ENCODE data around the gene CD53.

CD53 gene

DNA sequence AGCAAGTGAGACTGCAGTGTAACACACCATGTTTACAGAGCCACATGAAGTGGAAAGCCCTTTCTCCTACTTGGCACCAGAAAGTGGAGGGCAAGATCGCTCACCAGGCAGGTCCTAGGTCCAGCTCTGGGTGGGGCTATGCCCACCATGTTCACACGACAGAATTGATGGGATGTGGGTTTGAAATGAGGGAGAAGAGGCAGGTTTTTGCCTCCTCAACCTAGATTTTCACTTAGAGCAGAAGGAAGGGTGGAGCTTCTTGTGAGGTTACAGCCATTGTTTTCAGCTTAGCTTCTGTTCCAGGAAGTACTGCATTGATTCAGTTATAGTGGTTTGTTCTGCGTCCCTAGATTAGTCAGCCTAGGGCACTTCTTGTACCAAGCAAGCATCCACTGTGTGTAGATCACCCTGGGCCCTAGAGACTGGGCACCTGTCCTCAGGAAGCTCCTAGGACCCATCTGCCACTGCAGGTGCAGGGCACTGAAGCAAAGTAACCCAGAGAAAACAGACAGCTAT is 2.3 kb downstream of the CD53 start:
- in situ Hi-C loops (cut with HindIII; ENCODE audit: low sequenced_read_pairs): no loop called here

DNA sequence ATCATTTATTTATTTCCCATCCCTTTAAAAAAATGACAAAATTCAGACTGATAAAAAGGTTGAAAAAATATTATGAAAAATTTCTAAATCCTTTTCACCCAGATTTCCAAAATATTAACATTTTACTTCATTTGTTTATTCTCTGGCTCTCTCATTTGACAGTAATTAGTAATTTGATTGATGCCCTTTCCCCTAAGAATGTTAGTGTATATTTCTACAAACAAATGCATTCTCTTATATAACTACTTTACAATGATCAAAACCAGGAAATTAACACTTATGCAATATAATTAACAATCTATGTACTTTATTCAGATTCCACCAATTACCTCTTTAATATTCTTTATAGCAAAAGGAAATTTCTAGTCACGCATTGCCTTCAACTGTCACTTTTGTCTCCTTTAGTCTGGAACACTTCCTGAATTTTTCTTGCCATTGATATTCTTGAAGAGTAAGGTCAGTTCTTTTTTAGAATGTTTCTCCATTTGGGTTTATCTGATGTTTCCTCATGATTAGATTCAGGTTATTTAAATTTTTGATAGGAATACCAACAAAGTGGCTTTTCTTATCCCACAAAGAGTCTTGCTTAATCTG is 3.9 kb downstream of the CD53 start:
- in situ Hi-C loops (cut with HindIII; ENCODE audit: low sequenced_read_pairs): no loop called here

- in situ Hi-C loops (cut with HindIII; ENCODE audit: low sequenced_read_pairs): no loop called here
Measured at GRCh38 chr1:110877364-110877763, 4.4 kb downstream of the CD53 start.

DNA sequence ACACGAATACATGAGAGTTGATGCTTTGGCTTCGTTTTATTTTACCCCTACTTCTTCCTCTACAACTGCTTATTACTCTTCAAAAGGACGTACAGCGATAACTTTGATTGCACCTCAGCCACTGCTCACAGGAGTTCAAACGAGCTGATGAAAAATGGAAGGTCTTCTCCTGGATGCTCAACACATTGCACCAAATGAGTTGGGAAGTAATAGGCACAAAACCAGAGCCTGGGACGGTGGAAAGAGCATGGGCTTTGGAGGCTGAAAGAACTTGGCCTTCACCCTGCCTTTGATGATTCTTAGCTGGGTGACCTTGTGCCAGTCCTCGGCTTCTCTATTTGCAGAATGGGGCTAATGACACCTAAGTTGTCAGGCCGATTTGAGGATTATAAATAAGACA is 4.8 kb downstream of the CD53 start:
- in situ Hi-C loops (cut with HindIII; ENCODE audit: low sequenced_read_pairs): no loop called here

- in situ Hi-C loops (cut with HindIII; ENCODE audit: low sequenced_read_pairs): no loop called here
Measured at GRCh38 chr1:110878591-110878990, 5.6 kb downstream of the CD53 start.

DNA sequence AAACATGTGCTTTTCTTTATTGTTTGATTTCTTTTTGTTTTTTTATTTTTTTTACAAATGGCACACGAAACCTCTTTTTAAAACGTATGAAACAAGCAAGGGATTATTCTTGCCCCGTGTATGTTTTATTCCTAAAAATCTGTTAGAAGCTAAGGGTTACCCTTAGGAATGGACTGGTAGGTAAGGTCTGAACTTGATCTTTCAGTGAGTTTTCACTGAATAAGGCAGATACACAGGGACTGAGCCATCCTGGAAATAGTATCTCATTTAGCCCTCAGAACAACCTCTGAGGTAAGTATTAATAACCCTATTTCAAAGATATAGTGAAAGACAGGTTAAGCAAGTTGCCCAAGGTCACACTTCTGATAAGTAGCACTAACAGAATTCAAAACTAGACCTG is 6.0 kb downstream of the CD53 start:
- in situ Hi-C loops (cut with HindIII; ENCODE audit: low sequenced_read_pairs): no loop called here

GRCh38 chr1:110879758-110880606 is 7.0 kb downstream of the CD53 start:
- in situ Hi-C loops (cut with HindIII; ENCODE audit: low sequenced_read_pairs): no loop called here

- in situ Hi-C loops (cut with HindIII; ENCODE audit: low sequenced_read_pairs): no loop called here
Measured at GRCh38 chr1:110880708-110881374, 7.9 kb downstream of the CD53 start.

- in situ Hi-C loops (cut with HindIII; ENCODE audit: low sequenced_read_pairs): no loop called here
Measured at GRCh38 chr1:110888049-110888448, 15.1 kb downstream of the CD53 start.

- in situ Hi-C loops (cut with HindIII; ENCODE audit: low sequenced_read_pairs): no loop called here
Measured at GRCh38 chr1:110888641-110889040, 15.7 kb downstream of the CD53 start.

DNA sequence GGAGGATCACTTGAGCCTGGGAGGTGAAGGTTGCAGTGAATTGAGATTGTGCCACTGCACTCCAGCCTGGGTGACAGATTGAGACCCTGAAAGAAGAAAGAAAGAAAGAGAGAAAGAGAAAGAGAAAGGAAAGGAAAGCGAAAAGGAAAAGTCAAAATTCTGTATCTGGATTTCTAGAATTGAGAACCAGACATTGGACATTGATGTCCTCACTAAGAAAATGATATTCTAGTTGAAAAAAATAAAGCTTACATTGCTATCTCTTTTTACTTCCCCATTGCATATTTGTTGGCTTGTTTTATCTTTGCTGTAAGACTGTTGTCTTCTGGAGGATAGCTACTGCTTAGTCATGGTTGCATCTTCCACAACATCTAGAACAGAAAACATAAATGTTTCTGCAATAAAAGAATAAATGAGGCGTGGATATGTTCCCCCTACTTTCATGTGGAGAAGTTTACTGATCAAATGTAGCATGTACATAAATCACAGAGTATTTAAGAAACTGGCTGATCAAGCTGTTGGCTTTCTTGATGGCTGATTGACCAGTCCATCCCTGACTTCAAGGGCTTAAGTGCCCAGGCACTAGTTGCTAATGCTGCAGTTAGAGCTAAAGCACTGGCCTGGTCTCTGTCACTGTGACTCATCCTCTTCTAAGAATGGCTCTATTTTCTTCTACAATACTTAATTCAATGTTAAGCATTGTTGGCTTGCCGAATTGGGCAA is 17.7 kb downstream of the CD53 start:
- in situ Hi-C loops (cut with HindIII; ENCODE audit: low sequenced_read_pairs): no loop called here

GRCh38 chr1:110893908-110894490 is 21.1 kb downstream of the CD53 start:
- in situ Hi-C loops (cut with HindIII; ENCODE audit: low sequenced_read_pairs): no loop called here

DNA sequence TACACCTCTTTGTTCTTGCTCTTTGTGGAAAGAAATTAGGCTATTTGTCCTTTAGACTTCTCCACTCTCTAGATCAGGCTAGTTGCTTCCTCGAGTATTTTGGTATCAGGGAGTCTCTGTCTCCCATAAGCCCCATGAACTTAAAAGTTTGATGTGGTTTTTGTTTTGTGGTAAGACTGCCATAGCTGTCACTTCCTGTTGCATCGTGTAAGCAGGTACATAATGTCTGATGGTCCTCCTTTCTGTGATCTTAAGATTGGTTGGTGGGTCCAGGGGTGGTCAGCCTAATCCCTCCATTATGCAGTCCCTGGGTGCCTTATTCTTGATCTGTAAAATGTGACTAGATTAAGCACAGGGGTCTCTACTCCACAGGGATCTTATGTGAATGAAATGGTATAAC is 23.1 kb downstream of the CD53 start:
- in situ Hi-C loops (cut with HindIII; ENCODE audit: low sequenced_read_pairs): no loop called here

DNA sequence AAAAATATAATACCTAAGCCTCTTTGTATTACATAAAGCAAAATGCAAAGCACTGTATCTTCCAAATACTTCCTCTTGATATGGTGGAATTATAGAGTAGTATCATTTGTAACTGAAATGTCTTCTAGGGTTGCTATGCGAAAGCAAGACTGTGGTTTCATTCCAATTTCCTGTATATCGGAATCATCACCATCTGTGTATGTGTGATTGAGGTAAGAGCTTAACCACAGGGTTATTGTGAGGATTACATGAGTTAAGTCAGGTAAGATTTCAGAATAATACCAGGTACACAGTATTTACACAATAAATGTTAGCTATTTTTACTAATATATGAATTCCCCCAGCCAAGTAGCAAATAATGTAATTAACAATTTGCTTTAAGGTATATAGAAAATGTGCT is 24.7 kb downstream of the CD53 start:
- in situ Hi-C loops (cut with HindIII; ENCODE audit: low sequenced_read_pairs): no loop called here

- in situ Hi-C loops (cut with HindIII; ENCODE audit: low sequenced_read_pairs): no loop called here
Measured at GRCh38 chr1:110898734-110899457, 25.9 kb downstream of the CD53 start.

DNA sequence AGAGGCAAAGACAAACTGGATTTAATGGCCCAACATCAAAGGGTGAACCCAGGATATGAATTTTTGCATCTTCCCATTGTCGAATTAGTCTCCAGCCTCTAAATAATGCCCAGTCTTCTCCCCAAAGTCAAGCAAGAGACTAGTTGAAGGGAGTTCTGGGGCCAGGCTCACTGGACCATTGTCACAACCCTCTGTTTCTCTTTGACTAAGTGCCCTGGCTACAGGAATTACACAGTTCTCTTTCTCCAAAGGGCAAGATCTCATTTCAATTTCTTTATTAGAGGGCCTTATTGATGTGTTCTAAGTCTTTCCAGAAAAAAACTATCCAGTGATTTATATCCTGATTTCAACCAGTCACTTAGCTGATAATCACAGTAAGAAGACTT is 26.5 kb downstream of the CD53 start:
- in situ Hi-C loops (cut with HindIII; ENCODE audit: low sequenced_read_pairs): no loop called here

- in situ Hi-C loops (cut with HindIII; ENCODE audit: low sequenced_read_pairs): no loop called here
Measured at GRCh38 chr1:110902820-110903463, 30.0 kb downstream of the CD53 start.

DNA sequence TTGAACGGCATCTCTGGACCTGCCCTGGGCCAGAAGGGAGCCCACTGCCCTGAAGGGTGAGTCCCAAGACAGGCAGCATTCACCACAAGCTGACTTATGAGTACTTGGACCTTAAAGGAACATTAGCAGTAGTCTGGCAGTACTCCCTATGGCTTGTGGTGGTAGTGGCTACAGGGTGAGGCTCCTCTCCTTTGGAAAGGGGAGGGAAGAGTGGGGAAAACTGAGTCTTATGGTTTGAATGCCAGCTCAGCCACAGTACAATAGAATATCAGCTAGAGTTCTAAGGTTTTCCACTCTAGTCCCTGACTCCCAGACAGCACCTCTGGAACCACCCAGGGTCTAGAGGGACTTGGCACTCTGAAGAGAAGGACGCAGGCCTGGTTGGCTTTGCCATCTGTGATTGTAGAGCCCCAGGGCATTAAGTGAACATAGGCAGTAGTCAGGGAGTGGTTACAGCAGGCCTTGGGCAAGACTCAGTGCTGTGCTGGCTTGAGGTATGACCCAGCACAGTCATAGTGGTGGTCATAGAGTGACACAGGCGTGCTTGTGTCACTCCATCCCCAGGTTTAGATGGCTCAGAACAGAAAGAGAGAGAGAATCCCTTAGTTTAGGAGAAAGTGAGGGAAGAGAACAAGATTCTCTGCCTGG is 31.0 kb downstream of the CD53 start:
- in situ Hi-C loops (cut with HindIII; ENCODE audit: low sequenced_read_pairs): no loop called here

DNA sequence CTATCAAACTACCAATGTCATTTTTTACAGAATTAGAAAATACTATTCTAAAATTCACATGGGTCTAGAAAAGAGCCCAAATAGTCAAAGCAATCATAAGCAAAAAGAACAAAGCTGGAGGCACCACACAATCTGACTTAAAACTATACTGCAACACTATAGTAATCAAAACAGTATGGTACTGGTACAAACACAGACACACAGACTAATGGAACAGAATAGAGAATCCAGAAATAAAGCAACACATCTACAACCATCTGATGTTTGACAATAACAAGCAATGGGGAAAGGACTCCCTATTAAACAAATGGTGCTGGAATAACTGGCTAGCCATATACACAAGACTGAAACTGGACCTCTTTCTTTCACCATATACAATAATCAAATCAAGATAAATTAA is 39.8 kb downstream of the CD53 start:
- in situ Hi-C loops (cut with HindIII; ENCODE audit: low sequenced_read_pairs): no loop called here

Data from endothelial cell of hepatic sinusoid (primary cell).